GM21529 (cell line): Measurements from ENCODE around the gene EXD3.
"Not testable (repeated sequence)": the region's sequence is repeated elsewhere in the genome, so short reads cannot be mapped to it uniquely, and the experiment has no call there.

Experiments
- ATAC-seq: cut with Tn5 transposase; IDR thresholded peaks from one replicate; pipeline ENCODE4 v1.9.1; 2021; ENCODE audit not compliant: unreplicated experiment

The EXD3 gene

GRCh38 chr9:137458194-137459151 is 35.5 kb upstream of the EXD3 start:
- peak; percentile 21 for ATAC-seq

- ATAC-seq: no peak
These were observed 34.6 kb upstream of the EXD3 start for GRCh38 chr9:137457406-137458193.

- no peak for ATAC-seq
These were observed 34.0 kb upstream of the EXD3 start for GRCh38 chr9:137456864-137457405.

GRCh38 chr9:137456061-137456863 is 33.3 kb upstream of the EXD3 start:
- ATAC-seq: no peak

GRCh38 chr9:137455359-137455991 is 32.5 kb upstream of the EXD3 start:
- ATAC-seq: no peak

- ATAC-seq: no peak
These were observed 31.8 kb upstream of the EXD3 start for GRCh38 chr9:137454597-137455358.

- ATAC-seq: no peak
These were observed 31.2 kb upstream of the EXD3 start for GRCh38 chr9:137454145-137454596.

- ATAC-seq: peak; percentile 40
These were observed 30.7 kb upstream of the EXD3 start for GRCh38 chr9:137453643-137454081.

GRCh38 chr9:137452761-137453642 is 30.0 kb upstream of the EXD3 start:
- ATAC-seq: no peak

GRCh38 chr9:137452006-137452760 is 29.2 kb upstream of the EXD3 start:
- ATAC-seq: no peak

GRCh38 chr9:137451264-137452005 is 28.5 kb upstream of the EXD3 start:
- not testable (repeated sequence) for ATAC-seq

- ATAC-seq: not testable (repeated sequence)
These were observed 27.7 kb upstream of the EXD3 start for GRCh38 chr9:137450539-137451222.

- no peak for ATAC-seq
These were observed 27.1 kb upstream of the EXD3 start for GRCh38 chr9:137449931-137450538.

- ATAC-seq: no peak
These were observed 26.3 kb upstream of the EXD3 start for GRCh38 chr9:137449081-137449844.

- no peak for ATAC-seq
These were observed 25.6 kb upstream of the EXD3 start for GRCh38 chr9:137448602-137448962.
